GM23338 (cell line): ENCODE measurements around the gene HLA-G. TPM values are rescaled to one million over a fixed set of nuclear protein-coding genes. Genes with fewer than 3 reads are reported as not detected.
A peak's percentile ranks its signal among the peaks of the same experiment; 100 is the strongest.

Experiments
- ATAC-seq: fragments of 200-7000 bp; cut with Tn5 transposase; 3 replicates; pipeline ENCODE4 v1.9.1; 2020
- DNase-seq: peaks from one replicate; pipeline ENCODE4 v3.0.0-alpha.2; 2015; ENCODE audit warnings: low spot score
- H2AFZ ChIP-seq: fragments of 200-600 bp; sonication (generic); 2 replicates; pipeline ENCODE4 v1.8.0; 2016; ENCODE audit warnings: antibody characterized with exemption, mild to moderate bottlenecking, moderate library complexity
- H3F3A ChIP-seq: fragments of 200-600 bp; sonication (generic); replicated peaks from 2 replicates; pipeline ENCODE4 v1.8.0; 2017; ENCODE audit warnings: antibody characterized with exemption, mixed run types, low read depth
- H3K27ac ChIP-seq: fragments of 200-600 bp; sonication (generic); 2 replicates; pipeline ENCODE4 v1.6.1; 2016; ENCODE audit warnings: low read depth
- H3K27me3 ChIP-seq: fragments of 200-600 bp; sonication (generic); 2 replicates; pipeline ENCODE4 v1.8.0; 2016; ENCODE audit warnings: mild to moderate bottlenecking, mixed run types, moderate library complexity; ENCODE audit not compliant: insufficient read depth
- H3K36me3 ChIP-seq: fragments of 200-600 bp; sonication (generic); 2 replicates; pipeline ENCODE4 v1.8.0; 2016; ENCODE audit warnings: mild to moderate bottlenecking; ENCODE audit not compliant: insufficient read depth
- H3K4me1 ChIP-seq: fragments of 200-600 bp; sonication (generic); 2 replicates; pipeline ENCODE4 v1.8.0; 2016; ENCODE audit warnings: mild to moderate bottlenecking, moderate library complexity; ENCODE audit not compliant: insufficient read depth
- H3K4me2 ChIP-seq: fragments of 200-600 bp; sonication (generic); 2 replicates; pipeline ENCODE4 v1.7.1; 2017; ENCODE audit warnings: mixed run types
- H3K4me3 ChIP-seq: fragments of 200-600 bp; sonication (generic); 2 replicates; pipeline ENCODE4 v1.6.1; 2016; ENCODE audit warnings: mixed run types
- H3K79me2 ChIP-seq: fragments of 200-600 bp; sonication (generic); replicated peaks from 2 replicates; pipeline ENCODE4 v1.8.0; 2017; ENCODE audit warnings: mild to moderate bottlenecking; ENCODE audit not compliant: insufficient read depth
- H3K9me2 ChIP-seq: fragments of 200-600 bp; sonication (generic); 2 replicates; pipeline ENCODE4 v1.8.0; 2017; ENCODE audit not compliant: insufficient read depth
- H4K20me1 ChIP-seq: fragments of 200-600 bp; sonication (generic); replicated peaks from 2 replicates; pipeline ENCODE4 v1.8.0; 2017; ENCODE audit warnings: mild to moderate bottlenecking; ENCODE audit not compliant: insufficient read depth
- H3K27ac Mint-ChIP-seq: 2 replicates; pipeline ENCODE4 v1.8.0; 2020; ENCODE audit warnings: inconsistent platforms, mild to moderate bottlenecking, moderate library complexity, mixed read lengths
- H3K27me3 Mint-ChIP-seq: 3 replicates; pipeline ENCODE4 v1.8.0; 2022; ENCODE audit warnings: low read depth, mild to moderate bottlenecking, moderate library complexity, mixed read lengths, inconsistent platforms; ENCODE audit not compliant: insufficient read depth, poor library complexity
- H3K36me3 Mint-ChIP-seq: 3 replicates; pipeline ENCODE4 v1.8.0; 2021; ENCODE audit warnings: low read depth, mild to moderate bottlenecking, inconsistent platforms, moderate library complexity, mixed read lengths
- H3K4me1 Mint-ChIP-seq: 3 replicates; pipeline ENCODE4 v1.8.0; 2020; ENCODE audit warnings: mild to moderate bottlenecking, inconsistent platforms, mixed read lengths
- H3K4me3 Mint-ChIP-seq: 3 replicates; pipeline ENCODE4 v1.8.0; 2021; ENCODE audit warnings: moderate library complexity, mild to moderate bottlenecking, inconsistent platforms, mixed read lengths
- H3K9me3 Mint-ChIP-seq: 3 replicates; pipeline ENCODE4 v1.8.0; 2020; ENCODE audit warnings: moderate library complexity, mild to moderate bottlenecking, inconsistent platforms, mixed read lengths
- CREB1 ChIP-seq: fragments of 250-450 bp; sonication (Bioruptor Pico); IDR thresholded peaks from 2 replicates; pipeline ENCODE4 v1.5.0; 2020; ENCODE audit warnings: low read depth, mild to moderate bottlenecking, moderate library complexity
- CTCF ChIP-seq, 2 experiments: fragments of 200-600 bp in 1 of 2; sonication (generic) in 1 of 2; conservative IDR thresholded peaks; 2 replicates each; pipeline versions ENCODE4 v1.5.1 to v1.6.1; 2016 to 2017; ENCODE audit warnings: antibody characterized with exemption in 2 of 2, low read depth in 2 of 2, mild to moderate bottlenecking in 2 of 2, moderate library complexity in 1 of 2
- ETS1 ChIP-seq: IDR thresholded peaks from 2 replicates; pipeline ENCODE4 v1.6.1; 2016; ENCODE audit warnings: antibody characterized with exemption
- EZH2 ChIP-seq: fragments of 200-600 bp; sonication (generic); IDR thresholded peaks from one replicate; pipeline ENCODE4 v1.8.0; 2017; ENCODE audit warnings: antibody characterized with exemption, mild to moderate bottlenecking, low read depth; ENCODE audit not compliant: unreplicated experiment
- EZH2phosphoT487 ChIP-seq: fragments of 200-600 bp; sonication (generic); IDR thresholded peaks from one replicate; pipeline ENCODE4 v1.8.1; 2018; ENCODE audit warnings: antibody characterized with exemption; ENCODE audit not compliant: unreplicated experiment
- JUNB ChIP-seq: IDR thresholded peaks from one replicate; pipeline ENCODE4 v1.6.1; 2016; ENCODE audit warnings: antibody characterized with exemption; ENCODE audit not compliant: unreplicated experiment
- NANOG ChIP-seq: IDR thresholded peaks from 2 replicates; pipeline ENCODE4 v1.6.1; 2016; ENCODE audit warnings: antibody characterized with exemption, borderline replicate concordance
- POLR2AphosphoS5 ChIP-seq: IDR thresholded peaks from 2 replicates; pipeline ENCODE4 v1.6.1; 2016; ENCODE audit warnings: antibody characterized with exemption, low read depth
- REST ChIP-seq: IDR thresholded peaks from one replicate; pipeline ENCODE4 v1.6.1; 2018; ENCODE audit warnings: antibody characterized with exemption; ENCODE audit not compliant: unreplicated experiment
- STAT1 ChIP-seq: IDR thresholded peaks from one replicate; pipeline ENCODE4 v1.6.1; 2016; ENCODE audit warnings: antibody characterized with exemption; ENCODE audit not compliant: unreplicated experiment
- ZNF114 ChIP-seq: fragments of 250-450 bp; sonication (Bioruptor Pico); IDR thresholded peaks from 2 replicates; pipeline ENCODE4 v1.5.0; 2020; ENCODE audit warnings: mild to moderate bottlenecking, moderate library complexity
- ZNF331 ChIP-seq: fragments of 250-450 bp; sonication (Bioruptor Pico); IDR thresholded peaks from 2 replicates; pipeline ENCODE4 v1.5.0; 2020; ENCODE audit warnings: low read depth, mild to moderate bottlenecking, moderate library complexity
- ZNF462 ChIP-seq: fragments of 250-450 bp; sonication (Bioruptor Pico); IDR thresholded peaks from 2 replicates; pipeline ENCODE4 v1.5.0; 2020; ENCODE audit warnings: mild to moderate bottlenecking, moderate library complexity
- polyA plus RNA-seq: library from polyadenylated mRNA; unstranded; fragments of >200 nt; fragmentation: Nextera tagmentation; extraction: Ambion mirVana; gene quantifications from 2 replicates; pipeline ENCODE4 v1.2.1, GENCODE V29; 2016
- total RNA-seq: library from RNA; depleted of rRNA; stranded (reverse); fragments of >200 nt; shearing (Covaris generic); gene quantifications from 2 replicates; pipeline ENCODE4 v1.2.3, GENCODE V29; 2014

HLA-G gene
- total and polyA plus RNA-seq, 2 experiments from 2014 or later, result 2.5 to 2.8 TPM

GRCh38 chr6:29793036-29793356, 34.6 kb upstream of the HLA-G start:
- Histone ChIP-seq H3K27me3 (peaks cover 48% of the 10 kb centered on the region), H3K27ac (no peak overlapping the region), H3K79me2 (no peaks in the 10 kb centered on the region), H3K36me3 (no peaks in the 10 kb centered on the region), H3K9me2 (no peaks in the 10 kb centered on the region), H4K20me1 (no peaks in the 10 kb centered on the region), H2AFZ (peak overlapping the region; percentile 99), H3F3A (no peaks in the 10 kb centered on the region), H3K4me1 (peaks cover 4% of the 10 kb centered on the region), H3K4me2 (peak overlapping the region; percentile 89), H3K4me3 (peak overlapping the region; percentile 87)
- Mint-ChIP-seq H3K27me3 (peaks cover 31% of the 10 kb centered on the region), H3K4me1 (peaks cover 15% of the 10 kb centered on the region), H3K36me3 (peaks cover 8% of the 10 kb centered on the region), H3K9me3 (peaks cover 9% of the 10 kb centered on the region), H3K4me3 (peak overlapping the region; percentile 82), H3K27ac (no peak overlapping the region)
- ATAC-seq (peak; percentile 17), DNase-seq (no peak)
- TF ChIP-seq STAT1, result no peak
- no peak for TF ChIP-seq EZH2
- no peak for TF ChIP-seq JUNB
- TF ChIP-seq ZNF114 (CRISPR knock-in tag), result no peak
- no peak for TF ChIP-seq ZNF331 (CRISPR knock-in tag)
- no peak for TF ChIP-seq CTCF (conservative IDR thresholded peaks at IDR 0.05; ENCODE audit: low read depth in 2 of 2)
- TF ChIP-seq ZNF462, result no peak
- TF ChIP-seq CREB1, result no peak
- no peak for TF ChIP-seq EZH2phosphoT487
- TF ChIP-seq REST, result no peak
- TF ChIP-seq NANOG, result no peak
- no peak for TF ChIP-seq POLR2AphosphoS5
- TF ChIP-seq ETS1, result no peak
